HG03095 (cell line): ENCODE results near the gene GRIP2.

Source experiments
- ATAC-seq: cut with Tn5 transposase; IDR thresholded peaks from one replicate; pipeline ENCODE4 v1.9.1; 2021; ENCODE audit warnings: moderate library complexity; ENCODE audit not compliant: unreplicated experiment

The GRIP2 gene

DNA sequence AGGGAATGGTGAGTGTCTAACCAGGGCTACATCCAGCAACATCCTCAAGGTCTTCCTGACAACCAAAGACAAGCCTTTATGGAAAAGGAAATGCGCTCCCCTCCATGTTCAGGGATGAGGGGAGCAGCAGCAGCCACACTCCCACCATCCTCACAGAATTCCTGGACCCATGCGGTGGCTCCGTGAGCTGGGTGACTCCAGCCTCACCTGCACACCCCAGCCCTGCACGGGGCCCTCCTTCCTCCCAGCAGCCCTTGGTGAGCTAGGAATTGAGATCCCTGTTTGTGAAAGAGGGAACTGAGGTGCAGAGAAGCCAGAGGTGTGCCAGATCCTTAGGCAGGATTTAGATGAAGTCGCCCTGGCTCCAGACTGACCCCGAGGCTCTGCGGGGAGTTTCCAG is 52.3 kb downstream of the GRIP2 start:
- no peak for ATAC-seq

GRCh38 chr3:14487086-14487485 is 53.1 kb downstream of the GRIP2 start:
- no peak for ATAC-seq

DNA sequence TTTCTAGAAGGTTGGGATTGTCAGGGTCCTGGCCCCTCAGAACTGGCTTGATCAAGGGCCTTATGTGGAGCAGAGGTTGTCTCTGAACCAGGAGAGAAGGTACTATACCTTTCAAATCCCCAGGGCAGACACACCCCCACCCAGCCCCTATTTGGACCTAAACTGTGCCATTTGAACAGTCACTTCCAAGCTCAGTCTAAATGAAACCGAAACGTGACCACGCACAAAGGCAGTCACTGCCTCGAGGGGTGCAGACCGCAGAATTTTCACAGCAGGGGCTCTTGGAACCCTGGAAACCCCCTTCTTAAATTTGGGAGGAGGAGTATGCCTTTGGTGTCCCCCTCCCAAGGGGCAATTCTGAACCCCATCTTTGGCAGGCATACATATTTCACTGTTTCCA is 53.7 kb downstream of the GRIP2 start:
- no peak for ATAC-seq

DNA sequence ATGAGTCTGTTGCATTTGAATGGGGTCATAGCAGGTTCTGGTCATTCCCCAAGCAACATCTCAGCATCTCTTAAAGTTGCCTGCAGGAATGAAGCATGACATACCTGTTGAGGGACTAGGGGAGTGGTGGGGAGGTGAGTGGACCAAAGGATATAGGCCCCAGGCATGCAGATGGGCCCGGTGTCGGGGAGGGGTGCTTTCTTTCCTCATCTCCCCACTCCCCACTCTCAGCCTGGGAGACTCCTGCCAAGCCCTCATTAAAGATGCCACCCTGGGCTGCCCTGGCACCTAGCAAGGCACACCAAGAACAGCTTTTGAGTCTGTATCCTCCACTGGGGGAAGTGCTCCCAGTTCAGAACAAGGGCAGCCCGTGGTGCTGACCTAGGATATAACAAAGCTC is 54.2 kb downstream of the GRIP2 start:
- ATAC-seq: no peak

DNA sequence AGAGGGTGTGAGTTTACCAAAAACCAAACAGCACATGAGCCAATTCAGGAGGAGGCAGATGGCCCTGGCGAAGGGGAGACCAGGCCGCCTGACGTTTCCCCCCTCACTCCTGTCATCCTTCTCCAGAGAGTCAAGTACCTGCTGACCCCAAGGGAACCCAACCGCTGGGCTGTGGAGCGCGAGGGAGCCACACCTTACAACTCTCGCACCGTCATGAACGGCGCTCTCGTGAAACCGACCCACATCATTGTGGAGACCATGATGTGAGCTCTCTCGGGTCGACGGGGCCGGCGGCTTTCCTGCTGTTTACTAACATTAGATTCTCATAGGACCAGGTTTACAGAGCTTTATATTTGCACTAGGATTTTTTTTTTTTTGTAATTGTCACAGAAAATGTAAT is 55.4 kb downstream of the GRIP2 start:
- ATAC-seq: no peak

- no peak for ATAC-seq
These were observed 56.9 kb downstream of the GRIP2 start for GRCh38 chr3:14483286-14483685.

DNA sequence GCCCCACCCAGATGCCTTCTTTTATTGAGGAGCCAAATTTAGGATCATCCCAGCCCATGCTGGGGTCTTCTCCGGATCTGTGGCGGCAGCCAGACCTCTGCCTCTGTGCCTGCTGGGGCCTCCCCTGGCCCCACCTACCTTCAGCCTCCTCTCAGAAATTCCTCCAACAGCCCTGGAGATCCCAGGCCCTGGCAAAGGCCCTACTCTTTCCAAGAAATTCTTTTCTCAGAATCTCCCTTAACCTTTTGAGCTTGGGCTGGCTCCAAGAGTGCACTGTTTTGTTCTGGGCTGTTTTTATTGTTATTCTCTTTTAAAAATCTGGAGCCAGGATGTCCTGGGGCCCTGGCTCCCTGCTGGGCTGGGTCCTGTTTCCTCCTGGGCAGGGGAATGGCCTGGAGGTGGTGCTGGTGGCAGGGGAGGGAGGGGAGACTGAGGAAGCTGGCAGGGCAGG is 57.8 kb downstream of the GRIP2 start:
- no peak for ATAC-seq

DNA sequence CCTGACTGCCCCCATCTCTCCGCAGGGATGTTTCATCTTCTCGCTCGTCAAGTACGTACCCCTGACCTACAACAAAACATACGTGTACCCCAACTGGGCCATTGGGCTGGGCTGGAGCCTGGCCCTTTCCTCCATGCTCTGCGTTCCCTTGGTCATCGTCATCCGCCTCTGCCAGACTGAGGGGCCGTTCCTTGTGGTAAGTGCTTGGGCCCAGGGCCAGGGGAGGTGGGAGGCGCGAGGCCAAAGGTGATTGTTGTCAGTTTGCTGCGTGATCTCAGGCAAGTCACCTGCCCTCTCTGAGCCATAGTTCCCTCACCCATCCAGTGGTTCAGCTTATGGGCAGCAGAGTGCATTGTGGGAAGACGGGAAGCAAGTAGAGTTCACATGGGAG is 58.5 kb downstream of the GRIP2 start:
- no peak for ATAC-seq

DNA sequence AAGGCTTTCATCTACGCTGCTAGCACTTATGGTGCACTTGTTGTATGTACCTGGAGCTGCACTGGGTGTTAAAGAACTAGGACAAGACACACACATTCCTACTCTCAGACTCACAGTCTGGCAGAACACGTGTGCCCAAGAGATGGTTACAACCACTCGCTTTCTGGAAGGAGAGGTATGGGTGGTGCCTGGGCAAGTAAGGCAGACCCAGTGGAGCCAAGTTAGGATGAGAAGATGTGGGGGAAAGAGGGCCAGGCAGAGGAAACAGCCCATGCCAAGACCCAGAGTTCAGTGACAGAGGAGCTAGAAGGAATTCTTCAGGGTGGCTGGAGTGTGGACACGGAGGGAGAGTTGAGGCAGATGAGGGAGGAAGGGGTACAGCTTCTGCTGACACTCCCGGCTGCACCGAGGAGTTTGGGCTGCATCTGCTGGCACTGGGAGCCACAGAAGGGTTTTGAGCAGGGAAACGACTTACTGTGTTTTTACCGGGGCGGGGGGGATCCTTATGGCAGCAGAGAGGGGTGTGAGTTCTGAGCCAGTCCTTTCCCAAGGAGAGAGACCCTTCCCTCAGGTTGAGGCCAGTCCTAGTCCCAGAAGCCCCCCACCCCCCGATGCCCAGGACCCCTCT is 59.0 kb downstream of the GRIP2 start:
- ATAC-seq: no peak

GRCh38 chr3:14480207-14481017 is 59.7 kb downstream of the GRIP2 start:
- no peak for ATAC-seq

DNA sequence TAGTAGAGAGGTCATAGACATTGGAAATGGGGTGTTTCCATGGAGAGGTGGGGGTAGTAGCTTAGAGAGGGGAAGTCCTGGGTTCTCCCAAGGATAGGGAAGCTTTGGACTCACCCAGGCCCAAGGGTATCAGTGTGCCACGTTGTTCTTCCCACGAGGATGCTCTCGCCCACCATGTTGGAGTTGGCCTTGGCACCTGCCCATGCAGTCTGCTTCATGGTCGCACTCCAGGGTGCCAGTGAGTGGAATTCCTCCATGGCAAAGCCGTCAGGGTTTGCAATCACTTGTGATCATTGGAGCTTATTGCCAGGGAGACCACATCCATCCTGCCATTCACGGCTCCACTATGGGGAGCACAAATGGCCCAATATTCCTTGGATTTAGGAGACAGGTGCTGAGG is 60.6 kb downstream of the GRIP2 start:
- ATAC-seq: no peak

DNA sequence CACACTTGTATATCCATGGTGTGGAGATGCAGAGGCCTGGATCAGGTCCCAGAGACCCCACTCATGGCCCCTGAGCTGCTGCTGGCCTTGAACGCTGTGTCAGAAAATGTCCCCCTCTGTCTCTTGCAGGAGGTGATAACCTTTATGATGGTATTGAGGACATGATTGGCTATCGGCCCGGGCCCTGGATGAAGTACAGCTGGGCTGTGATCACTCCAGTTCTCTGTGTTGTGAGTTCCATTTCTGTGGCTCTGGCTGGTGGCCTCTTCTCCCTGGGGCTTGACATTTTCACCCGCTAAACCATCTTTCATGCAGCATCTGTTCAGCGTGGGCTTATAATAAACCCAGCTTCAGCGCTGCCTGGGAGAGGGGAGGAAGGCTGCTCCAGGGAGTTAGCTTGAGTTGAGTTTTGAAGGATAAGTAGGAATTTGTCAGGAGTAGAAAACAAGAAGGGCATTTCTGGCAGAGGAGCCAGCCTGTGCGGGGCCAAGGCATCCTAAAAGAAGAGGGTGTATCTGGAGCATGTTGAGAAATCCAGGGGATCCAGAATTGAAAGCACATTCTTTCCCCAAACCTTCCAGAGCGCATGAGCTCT is 61.1 kb downstream of the GRIP2 start:
- no peak for ATAC-seq

GRCh38 chr3:14477311-14477935 is 62.7 kb downstream of the GRIP2 start:
- ATAC-seq: no peak

DNA sequence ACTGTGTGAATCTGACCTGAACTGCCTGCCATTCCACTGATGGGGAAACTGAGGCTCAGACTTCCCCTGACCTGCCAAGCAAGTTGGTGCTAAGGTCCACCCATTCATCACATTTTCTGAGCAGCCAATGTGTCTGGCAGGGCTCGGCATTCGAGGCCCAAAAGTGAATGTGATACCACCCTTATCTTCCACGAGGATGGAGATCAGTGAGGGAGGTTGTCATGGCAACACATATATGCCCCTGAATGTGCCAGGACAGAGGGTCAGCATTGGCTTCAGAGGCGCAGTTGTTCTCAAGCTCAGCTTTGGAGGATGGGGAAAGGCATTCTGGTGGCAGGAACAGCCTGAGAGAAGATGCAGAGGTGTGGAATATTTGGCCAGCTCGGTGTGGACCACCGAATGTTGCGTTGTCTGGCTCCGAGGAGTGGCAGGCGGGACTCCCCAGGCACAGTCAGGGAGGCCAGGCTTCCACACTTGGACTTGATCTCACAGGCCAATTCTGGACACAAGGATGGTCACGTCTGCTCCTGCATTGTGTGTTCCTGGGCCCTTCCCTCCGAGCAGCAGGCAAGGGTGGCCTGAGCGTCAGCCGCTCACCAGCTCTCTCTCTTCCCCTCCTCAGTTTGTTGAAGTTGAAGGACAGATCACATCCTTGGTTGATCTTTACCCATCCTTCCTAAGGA is 63.4 kb downstream of the GRIP2 start:
- no peak for ATAC-seq

- ATAC-seq: no peak
These were observed 64.5 kb downstream of the GRIP2 start for GRCh38 chr3:14475621-14476020.

GRCh38 chr3:14474363-14475081 is 65.6 kb downstream of the GRIP2 start:
- no peak for ATAC-seq

GRCh38 chr3:14473411-14473891 is 66.7 kb downstream of the GRIP2 start:
- no peak for ATAC-seq

GRCh38 chr3:14472471-14473351 is 67.4 kb downstream of the GRIP2 start:
- ATAC-seq: no peak

DNA sequence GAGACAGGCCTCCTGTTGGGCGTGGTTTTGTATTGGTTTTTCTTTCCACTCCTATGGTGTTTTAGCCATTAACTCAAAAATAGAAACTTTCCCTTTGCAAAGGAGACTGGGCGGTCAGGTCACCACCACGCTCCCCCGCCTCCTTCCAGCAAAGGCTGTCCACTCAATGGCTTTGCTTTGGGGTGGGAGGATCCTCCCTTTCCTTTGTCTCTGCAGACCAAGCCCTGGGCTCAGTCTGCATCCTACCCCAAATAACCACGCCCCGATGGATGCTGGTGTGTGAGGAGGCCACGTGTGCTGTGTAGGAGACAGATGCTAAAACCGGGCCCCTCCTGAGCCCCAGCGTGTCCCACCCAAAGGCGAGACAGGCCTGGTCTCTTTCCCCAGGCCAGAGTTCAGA is 68.5 kb downstream of the GRIP2 start:
- ATAC-seq: no peak
